ENCODE measurements around the gene SOX10. TPM values are rescaled to one million over a fixed set of nuclear protein-coding genes. Genes with fewer than 3 reads are reported as not detected.

Gene SOX10
- total and polyA plus RNA-seq, 2 donors (not counting 1 experiment from before 2014, with no cell fraction given) = not detected

- Histone ChIP-seq H3K36me3 (replicated peaks in 1 of 2; ENCODE audit: control extremely low read depth in 1 of 2, control insufficient read depth in 1 of 2, extremely low read depth in 1 of 2, insufficient read depth in 2 of 2, low read length in 1 of 2) (peaks cover 0 to 57% of the 10 kb centered on the region in 2 experiments), H3K4me2 (replicated peaks; ENCODE audit: low read depth, low read length, poor library complexity, severe bottlenecking) (no peak overlapping the region), H3K4me1 (ENCODE audit: control insufficient read depth in 2 of 2, insufficient read depth in 2 of 2, low read length in 2 of 2) (peaks cover 0 to 3% of the 10 kb centered on the region in 2 donors), H3K79me2 (ENCODE audit: control insufficient read depth, insufficient read depth, low read length) (peaks cover 7% of the 10 kb centered on the region), H3K27ac (ENCODE audit: low read length in 2 of 2) (no peak overlapping the region), H3K9ac (ENCODE audit: low read length) (no peak overlapping the region), H4K20me1 (ENCODE audit: control insufficient read depth, insufficient read depth, low read length, poor library complexity, severe bottlenecking) (no peaks in the 10 kb centered on the region), H2AFZ (ENCODE audit: insufficient read depth, low read depth, low read length, poor library complexity, severe bottlenecking) (no peak overlapping the region), H3K27me3 (replicated peaks in 1 of 4; ENCODE audit: control extremely low read depth in 1 of 4, control insufficient read depth in 3 of 4, insufficient read depth in 4 of 4, low read length in 3 of 4) (no peaks in the 10 kb centered on the region), H3K4me3 (ENCODE audit: control extremely low read depth in 1 of 5, extremely low read depth in 1 of 5, insufficient read depth in 1 of 5, low read depth in 2 of 5, low read length in 4 of 5) (no peak overlapping the region), H3K9me3 (ENCODE audit: control extremely low read depth in 1 of 3, control insufficient read depth in 2 of 3, insufficient read depth in 1 of 3, low read length in 2 of 3) (no peaks in the 10 kb centered on the region)
- Mint-ChIP-seq H3K27ac (no peak overlapping the region), H3K4me3 (no peak overlapping the region), H3K9me3 (ENCODE audit: insufficient read depth) (no peaks in the 10 kb centered on the region), H3K4me1 (peaks cover 10% of the 10 kb centered on the region), H3K27me3 (no peaks in the 10 kb centered on the region)
- DNase-seq (no peak), ATAC-seq (ENCODE audit: low read depth) (no peak)
- 95% methylated on average over 5 of the region's 5 CpGs for WGBS (ENCODE audit: insufficient coverage)
- intact Hi-C loops (cut with micrococcal nuclease) = no loop called here
- CTCF ChIA-PET = no interaction called here
- no peak for TF ChIP-seq CTCF (IDR thresholded peaks at IDR 0.05)
- no peak for TF ChIP-seq EZH2 (IDR thresholded peaks at IDR 0.05; ENCODE audit: borderline replicate concordance, insufficient read depth, low read depth, low read length, poor library complexity, severe bottlenecking)
- POLR2A ChIA-PET = no interaction called here
These were observed 56.8 kb downstream of the SOX10 start for GRCh38 chr22:37927637-37927936.

GRCh38 chr22:37926771-37927636 lies 57.4 kb downstream of the SOX10 start:
- Histone ChIP-seq H3K36me3 (replicated peaks in 1 of 2; ENCODE audit: control extremely low read depth in 1 of 2, control insufficient read depth in 1 of 2, extremely low read depth in 1 of 2, insufficient read depth in 2 of 2, low read length in 1 of 2) (peaks cover 0 to 51% of the 10 kb centered on the region in 2 experiments), H3K4me2 (replicated peaks; ENCODE audit: low read depth, low read length, poor library complexity, severe bottlenecking) (no peak overlapping the region), H2AFZ (ENCODE audit: insufficient read depth, low read depth, low read length, poor library complexity, severe bottlenecking) (no peak overlapping the region), H3K9me3 (ENCODE audit: control extremely low read depth in 1 of 3, control insufficient read depth in 2 of 3, insufficient read depth in 1 of 3, low read length in 2 of 3) (no peaks in the 10 kb centered on the region), H3K27me3 (replicated peaks in 1 of 4; ENCODE audit: control extremely low read depth in 1 of 4, control insufficient read depth in 3 of 4, insufficient read depth in 4 of 4, low read length in 3 of 4) (no peaks in the 10 kb centered on the region), H4K20me1 (ENCODE audit: control insufficient read depth, insufficient read depth, low read length, poor library complexity, severe bottlenecking) (no peaks in the 10 kb centered on the region), H3K4me1 (ENCODE audit: control insufficient read depth in 2 of 2, insufficient read depth in 2 of 2, low read length in 2 of 2) (peaks cover 0 to 3% of the 10 kb centered on the region in 2 donors), H3K9ac (ENCODE audit: low read length) (no peak overlapping the region), H3K4me3 (ENCODE audit: control extremely low read depth in 1 of 5, extremely low read depth in 1 of 5, insufficient read depth in 1 of 5, low read depth in 2 of 5, low read length in 4 of 5) (no peak overlapping the region), H3K27ac (ENCODE audit: low read length in 2 of 2) (no peak overlapping the region), H3K79me2 (ENCODE audit: control insufficient read depth, insufficient read depth, low read length) (peaks cover 7% of the 10 kb centered on the region)
- H3K4me1 Mint-ChIP-seq = peaks cover 9% of the 10 kb centered on the region
- TF ChIP-seq CTCF (IDR thresholded peaks at IDR 0.05) = no peak
- TF ChIP-seq EZH2 (IDR thresholded peaks at IDR 0.05; ENCODE audit: borderline replicate concordance, insufficient read depth, low read depth, low read length, poor library complexity, severe bottlenecking) = no peak
- intact Hi-C loops (cut with micrococcal nuclease) = no loop called here
- 96% methylated on average over 32 of the region's 32 CpGs for WGBS (ENCODE audit: insufficient coverage)
- no peaks in the 10 kb centered on the region for H3K9me3 Mint-ChIP-seq (ENCODE audit: insufficient read depth)
- no peak overlapping the region for H3K4me3 Mint-ChIP-seq
- DNase-seq (no peak), ATAC-seq (ENCODE audit: low read depth) (no peak)
- H3K27ac Mint-ChIP-seq = no peak overlapping the region
- POLR2A ChIA-PET = no interaction called here
- CTCF ChIA-PET = no interaction called here
- no peaks in the 10 kb centered on the region for H3K27me3 Mint-ChIP-seq
